Spinal cord (tissue), 10 donors: ENCODE measurements around the gene TSC22D2. TPM values are rescaled to one million over a fixed set of nuclear protein-coding genes. Genes with fewer than 3 reads are reported as not detected.
A peak's percentile ranks its signal among the peaks of the same experiment; 100 is the strongest.

Experiments used
- DNase-seq, 6 donors: peaks; one replicate each; pipeline versions ENCODE4 v3.0.0 to v3.0.0-alpha.2; 2013 to 2015; ENCODE audit warnings: low spot score in 6 of 6, low read depth in 4 of 6
- H3K27ac ChIP-seq: one replicate; pipeline ENCODE4 v1.5.1; 2013; ENCODE audit warnings: low read depth, low read length, control low read depth
- H3K27me3 ChIP-seq: one replicate; pipeline ENCODE4 v1.6.1; 2013; ENCODE audit warnings: low read length; ENCODE audit not compliant: control insufficient read depth, insufficient read depth
- H3K36me3 ChIP-seq: one replicate; pipeline ENCODE4 v1.6.1; 2013; ENCODE audit warnings: low read length; ENCODE audit not compliant: control insufficient read depth, insufficient read depth
- H3K4me1 ChIP-seq: one replicate; pipeline ENCODE4 v1.6.1; 2013; ENCODE audit warnings: low read length; ENCODE audit not compliant: control insufficient read depth, insufficient read depth
- H3K4me3 ChIP-seq: one replicate; pipeline ENCODE4 v1.5.1; 2013; ENCODE audit warnings: low read depth, low read length, control low read depth
- H3K9me3 ChIP-seq: one replicate; pipeline ENCODE4 v1.6.1; 2013; ENCODE audit warnings: low read length; ENCODE audit not compliant: control insufficient read depth, insufficient read depth
- WGBS: methylation state at CpG from one replicate; pipeline ENCODE4 v1.1.5; 2013; ENCODE audit warnings: missing lambda C conversion rate; ENCODE audit not compliant: insufficient coverage; 5-methylcytosine and 5-hydroxymethylcytosine counted together
- long read RNA-seq, 4 donors: transcript quantifications; one replicate each; lab custom pipeline, GENCODE V29; 2026
- polyA plus RNA-seq, 2 donors: library from polyadenylated mRNA; unstranded; fragments of 120-200 nt; gene quantifications; one replicate each; pipeline ENCODE4 v1.2.1, GENCODE V29; 2013; ENCODE audit not compliant: insufficient read length in 2 of 2
- total RNA-seq, 2 donors: library from RNA; depleted of rRNA in 1 of 2; stranded (reverse); fragments of 120-200 nt in 1 of 2; fragments of >200 nt in 1 of 2; gene quantifications; one replicate each; pipeline versions ENCODE4 v1.2.3 to v1.2.4, GENCODE V29; 2013 to 2014
- donor health status: healthy.

Gene TSC22D2
- total RNA-seq (10 to 100 TPM; 16.8 to 34.4 TPM), polyA plus RNA-seq (10 to 100 TPM; 34.6 to 35.5 TPM)
- long read RNA-seq, donor 1, partial matches to known transcripts, result 0 of 6 reads
- long read RNA-seq, donor 1, other reads (novel, unspliced or antisense), result 0 of 6 reads
- long read RNA-seq, donor 2, full-length matches to known transcripts, result 7 of 7 reads
- long read RNA-seq, donor 2, partial matches to known transcripts, result 0 of 7 reads
- long read RNA-seq, donor 2, other reads (novel, unspliced or antisense), result 0 of 7 reads
- long read RNA-seq, donor 3, full-length matches to known transcripts, result 8 of 8 reads
- long read RNA-seq, donor 3, partial matches to known transcripts, result 0 of 8 reads
- long read RNA-seq, donor 3, other reads (novel, unspliced or antisense), result 0 of 8 reads
- long read RNA-seq, donor 4, full-length matches to known transcripts, result 9 of 455 reads
- long read RNA-seq, donor 4, partial matches to known transcripts, result 66 of 455 reads
- long read RNA-seq, donor 4, other reads (novel, unspliced or antisense), result 380 of 455 reads

DNA sequence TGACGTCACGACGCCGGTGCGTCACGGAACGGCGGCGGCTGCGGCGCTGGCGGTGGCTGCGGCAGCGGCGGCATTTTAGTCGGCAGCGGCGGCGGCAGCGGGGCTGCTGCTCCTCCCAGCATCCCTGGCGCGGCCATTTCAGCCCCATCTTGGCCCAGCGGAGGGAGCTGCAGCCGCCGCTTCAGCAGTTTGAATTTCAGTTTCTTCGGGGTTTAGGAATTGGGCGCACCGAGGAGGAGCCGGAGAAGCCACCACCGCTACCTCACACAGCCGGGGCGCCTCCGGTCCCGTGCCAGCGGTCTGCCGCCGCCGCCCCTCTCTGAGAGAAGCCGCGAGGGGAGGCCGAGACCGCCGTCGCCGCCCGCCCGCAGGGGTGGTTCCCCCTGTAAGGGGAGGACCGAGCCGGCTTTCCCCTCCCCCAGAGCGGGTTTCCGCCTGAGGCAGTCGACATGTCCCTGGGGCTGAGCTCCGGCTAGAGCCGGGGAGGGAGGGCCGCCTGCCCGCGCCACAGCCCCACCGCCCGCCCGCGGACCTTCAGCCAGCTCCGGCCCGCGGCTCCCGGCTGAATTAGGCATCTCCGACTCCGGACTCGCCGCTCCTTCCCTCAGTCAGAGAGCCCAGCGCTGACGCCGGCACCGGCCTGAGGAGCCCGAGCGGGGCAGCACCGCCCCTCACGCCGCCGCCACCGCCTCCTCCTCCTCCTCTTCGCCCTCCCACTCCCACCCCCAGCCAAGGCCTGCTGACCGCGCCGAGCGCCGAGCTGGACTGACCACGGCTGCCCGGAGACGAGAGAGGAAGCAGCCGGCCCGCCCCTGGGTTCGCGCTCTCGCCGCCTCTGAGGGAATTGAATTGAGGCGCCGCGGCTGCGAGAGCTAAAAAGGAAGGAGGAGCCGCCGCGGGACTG lies at the start of gene TSC22D2:
TSS of gene TSC22D2 (plus strand) at position 78 of the 904 bp plus-strand sequence. CDS start 1,053 bp downstream, outside the sequence.
- Histone ChIP-seq H3K4me3 (peak within 1 kb of the TSS; percentile 97), H3K4me1 (peaks cover 4% of the 10 kb centered on the region), H3K36me3 (peaks cover 4% of the 10 kb centered on the region), H3K27me3 (no peaks in the 10 kb centered on the region), H3K27ac (peak within 1 kb of the TSS; percentile 100), H3K9me3 (no peaks in the 10 kb centered on the region)
- WGBS, result under 1% methylated on average over 91 of the region's 102 CpGs
- peak in 5 of 6 donors; percentile 90 to 98 (median 92) for DNase-seq

DNA sequence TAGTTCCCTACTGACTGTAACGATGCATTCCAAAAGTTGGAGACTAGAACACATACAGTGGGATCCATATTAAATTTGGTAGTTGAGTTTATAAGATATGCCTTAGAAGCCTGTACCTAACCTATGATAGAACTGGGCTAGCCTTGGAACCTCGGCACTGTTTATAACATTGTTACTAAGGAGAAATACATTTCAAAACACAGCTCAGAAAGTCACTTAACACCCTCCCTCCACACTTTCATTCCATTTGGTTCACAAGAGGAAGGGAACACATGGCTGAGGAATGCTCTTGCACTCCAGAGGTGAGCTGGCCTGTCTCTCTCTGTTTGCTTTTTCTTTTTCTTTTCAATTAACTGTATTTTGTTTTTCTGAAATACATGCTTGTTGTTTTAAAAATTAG lies 48.7 kb upstream of the TSC22D2 start:
- no peak for DNase-seq
- WGBS, result 100% methylated on average over 1 of the region's 2 CpGs
- H3K4me1 ChIP-seq, result peaks cover 3% of the 10 kb centered on the region
- H3K4me3 ChIP-seq, result no peak overlapping the region
- no peaks in the 10 kb centered on the region for H3K36me3 ChIP-seq
- H3K9me3 ChIP-seq, result no peaks in the 10 kb centered on the region
- no peak overlapping the region for H3K27ac ChIP-seq
- H3K27me3 ChIP-seq, result no peaks in the 10 kb centered on the region

DNA sequence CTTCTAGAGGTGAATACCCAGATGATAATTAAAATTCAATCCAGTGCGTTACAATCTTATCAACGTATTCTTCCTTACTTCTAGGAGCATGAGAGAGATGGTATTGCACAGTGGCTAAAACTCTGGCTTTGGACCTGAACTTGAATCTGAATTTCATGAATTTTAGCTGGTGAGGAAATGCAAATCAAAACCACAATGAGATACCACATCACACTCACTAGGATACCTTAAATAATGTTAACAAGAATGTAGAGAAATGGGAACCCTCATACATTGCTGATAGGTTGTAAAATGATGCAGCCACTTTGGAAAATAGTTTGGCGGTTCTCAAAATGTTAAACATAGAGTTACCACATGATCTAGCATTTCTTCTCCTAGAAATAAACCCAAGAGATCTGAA lies 47.1 kb upstream of the TSC22D2 start:
- Histone ChIP-seq H3K4me1 (peaks cover 3% of the 10 kb centered on the region), H3K4me3 (no peak overlapping the region), H3K9me3 (no peaks in the 10 kb centered on the region), H3K27me3 (no peaks in the 10 kb centered on the region), H3K27ac (no peak overlapping the region), H3K36me3 (no peaks in the 10 kb centered on the region)
- WGBS, result no CpG with 5 or more reads among the region's 3 CpGs
- no peak for DNase-seq

DNA sequence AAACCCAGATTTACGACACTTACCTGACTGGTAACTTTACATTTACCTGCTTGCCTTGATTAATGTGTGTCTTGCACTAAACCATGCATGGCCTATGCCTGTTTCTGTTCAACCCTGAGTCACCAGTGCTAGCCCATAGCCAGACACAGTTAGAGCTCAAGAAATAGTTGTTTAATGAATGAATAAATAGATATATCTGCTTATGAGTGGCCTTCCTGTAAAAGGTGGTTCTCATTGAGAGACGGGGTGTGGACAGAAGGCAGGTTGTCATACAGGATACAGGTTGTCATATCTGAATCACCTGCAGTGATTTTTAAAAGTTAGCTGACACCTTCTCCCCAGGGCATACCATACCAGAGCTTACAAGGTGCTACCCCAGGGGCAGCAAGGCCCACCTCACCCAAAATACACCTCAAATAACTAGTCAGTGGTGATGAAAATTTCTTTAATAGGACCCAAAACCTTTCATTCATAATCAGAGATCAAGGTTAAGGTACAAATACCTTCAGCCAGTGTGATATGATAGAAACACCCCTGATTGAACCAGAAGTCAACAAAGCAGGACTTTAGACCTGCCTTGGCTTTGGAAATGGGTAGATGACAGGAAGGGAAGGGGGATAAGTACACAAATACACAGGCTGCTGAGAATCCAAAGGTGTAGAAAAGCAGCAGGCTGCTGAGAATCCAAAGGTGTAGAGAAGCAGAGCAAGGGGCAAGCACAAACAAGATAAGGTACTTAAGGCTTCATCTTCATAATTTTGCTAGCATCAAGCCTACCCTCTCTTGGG lies 45.4 kb upstream of the TSC22D2 start:
- WGBS, result 100% methylated on average over 1 of the region's 2 CpGs
- DNase-seq, result no peak
- Histone ChIP-seq H3K27me3 (no peaks in the 10 kb centered on the region), H3K4me3 (no peak overlapping the region), H3K4me1 (peaks cover 3% of the 10 kb centered on the region), H3K27ac (no peak overlapping the region), H3K9me3 (no peaks in the 10 kb centered on the region), H3K36me3 (no peaks in the 10 kb centered on the region)

DNA sequence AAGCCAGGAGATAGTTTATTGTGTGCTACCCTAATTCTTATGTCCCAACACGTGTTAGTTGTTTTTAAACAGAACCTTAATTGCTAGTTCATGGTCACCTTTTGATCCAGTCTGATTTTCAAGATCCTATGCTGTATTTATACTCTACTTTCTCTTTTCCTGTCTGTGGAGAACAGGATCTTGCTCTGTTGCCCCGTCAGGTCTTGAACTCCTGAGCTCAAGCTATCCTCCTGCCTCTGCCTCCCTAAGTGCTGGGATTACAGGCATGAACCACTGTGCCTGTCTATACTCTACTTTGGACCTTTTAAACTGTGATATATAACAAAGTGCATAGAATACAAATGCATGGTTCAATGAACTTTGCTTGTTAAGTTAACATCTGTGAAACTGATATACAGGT lies 44.7 kb upstream of the TSC22D2 start:
- no peak overlapping the region for H3K27ac ChIP-seq
- no peak for DNase-seq
- peaks cover 3% of the 10 kb centered on the region for H3K4me1 ChIP-seq
- H3K27me3 ChIP-seq, result no peaks in the 10 kb centered on the region
- H3K4me3 ChIP-seq, result no peak overlapping the region
- H3K36me3 ChIP-seq, result no peaks in the 10 kb centered on the region
- H3K9me3 ChIP-seq, result no peaks in the 10 kb centered on the region
- WGBS, result no CpG with 5 or more reads among the region's 2 CpGs

DNA sequence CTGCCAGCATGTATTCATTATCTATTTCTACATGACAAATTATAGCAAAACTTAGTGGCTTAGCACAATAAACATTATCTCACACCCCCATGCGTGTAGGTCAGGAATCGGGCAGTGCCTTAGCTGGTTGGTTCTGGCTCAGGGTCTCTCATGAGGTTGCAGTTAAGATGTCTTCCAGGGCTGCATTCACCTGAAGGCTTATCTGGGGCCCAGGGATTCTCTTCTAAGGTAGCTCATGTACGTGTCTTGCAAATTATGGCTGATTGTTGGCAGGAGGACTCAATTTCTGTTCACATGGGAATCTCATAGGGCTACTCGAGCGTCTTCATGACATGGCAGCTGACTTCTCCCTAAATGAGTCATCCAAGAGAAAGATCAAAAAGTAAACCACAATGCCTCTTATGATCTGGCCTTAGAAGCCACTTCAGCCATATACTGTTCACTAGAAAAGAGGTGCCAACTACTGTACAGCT lies 42.9 kb upstream of the TSC22D2 start:
- H3K27me3 ChIP-seq, result no peaks in the 10 kb centered on the region
- 100% methylated on average over 1 of the region's 5 CpGs for WGBS

DNA sequence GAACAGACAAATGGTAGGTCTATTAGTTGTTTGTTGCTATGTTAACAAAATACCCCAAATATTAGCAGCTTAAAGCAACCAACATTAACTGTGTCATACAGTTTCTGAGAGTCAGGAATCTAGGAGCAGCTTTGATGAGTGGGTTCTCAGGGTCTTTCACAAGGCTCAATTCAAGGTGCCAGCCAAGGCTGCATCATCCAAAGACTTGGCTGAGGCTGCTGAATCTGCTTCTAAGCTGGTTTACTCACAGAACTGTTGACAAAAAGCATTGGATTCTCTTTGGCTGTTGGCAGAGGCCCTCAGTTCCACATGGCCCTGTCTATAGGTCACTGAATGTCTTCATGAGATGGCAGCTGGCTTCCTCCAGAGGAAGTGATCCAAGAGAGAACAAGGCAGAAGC lies 40.3 kb upstream of the TSC22D2 start:
- Histone ChIP-seq H3K27ac (no peak overlapping the region), H3K36me3 (no peaks in the 10 kb centered on the region), H3K4me3 (no peak overlapping the region), H3K27me3 (no peaks in the 10 kb centered on the region), H3K4me1 (no peaks in the 10 kb centered on the region), H3K9me3 (no peaks in the 10 kb centered on the region)
- DNase-seq, result peak in 1 of 6 donors; percentile 49

More for the DNA sequence above, 42.9 kb upstream of the TSC22D2 start:
- Histone ChIP-seq H3K9me3 (no peaks in the 10 kb centered on the region), H3K4me1 (no peaks in the 10 kb centered on the region), H3K36me3 (no peaks in the 10 kb centered on the region), H3K4me3 (no peak overlapping the region), H3K27ac (no peak overlapping the region)
- DNase-seq, result no peak

DNA sequence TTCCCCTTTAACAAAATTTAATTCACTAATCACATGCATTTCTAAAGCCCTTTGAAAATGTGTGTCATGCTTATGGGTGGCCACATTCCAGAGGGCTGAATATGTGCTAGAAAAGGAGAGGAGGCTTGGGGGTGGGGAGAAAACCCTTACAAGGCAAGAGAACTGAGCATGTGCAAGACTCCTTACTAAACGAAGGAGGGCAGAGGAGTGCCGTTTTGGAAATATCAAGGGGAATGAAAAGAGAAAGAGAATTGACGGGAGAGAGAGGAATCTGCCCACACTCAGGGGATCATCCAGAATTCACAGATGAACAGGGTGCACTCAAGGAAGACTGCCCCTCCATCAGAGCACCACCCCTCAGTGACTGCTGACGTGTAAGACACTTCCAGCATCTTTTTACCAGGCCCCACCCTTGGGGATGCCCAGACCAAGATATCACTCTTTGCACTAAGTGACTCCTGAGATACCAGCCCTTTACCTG lies 37.9 kb upstream of the TSC22D2 start:
- DNase-seq, result peak in 3 of 6 donors; percentile 39 to 85 (median 78)
- 8% methylated on average over 4 of the region's 4 CpGs for WGBS
- Histone ChIP-seq H3K36me3 (no peaks in the 10 kb centered on the region), H3K9me3 (no peaks in the 10 kb centered on the region), H3K27me3 (no peaks in the 10 kb centered on the region), H3K4me1 (no peaks in the 10 kb centered on the region), H3K27ac (peak overlapping the region; percentile 86), H3K4me3 (peak overlapping the region; percentile 13)

DNA sequence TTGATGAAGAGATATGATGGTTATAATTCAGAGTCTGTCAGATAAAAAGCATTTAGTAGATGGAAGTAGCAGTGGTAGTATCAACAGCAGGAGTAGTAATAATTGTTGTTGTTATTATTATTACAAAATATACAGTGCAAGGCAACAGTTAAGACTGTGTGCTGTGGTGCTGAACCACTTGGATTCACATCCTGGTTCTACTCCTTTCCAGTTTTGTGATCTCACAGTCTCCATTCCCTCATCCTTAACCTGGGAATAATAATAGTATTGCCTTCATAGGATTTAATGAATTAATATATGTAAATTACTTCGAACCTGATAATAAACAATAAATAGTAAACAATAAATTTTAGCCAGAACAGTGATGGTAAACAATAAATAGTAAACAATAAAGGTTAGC lies 37.1 kb upstream of the TSC22D2 start:
- Histone ChIP-seq H3K27me3 (no peaks in the 10 kb centered on the region), H3K4me1 (no peaks in the 10 kb centered on the region), H3K4me3 (peak overlapping the region; percentile 37), H3K9me3 (no peaks in the 10 kb centered on the region), H3K36me3 (no peaks in the 10 kb centered on the region), H3K27ac (peak overlapping the region; percentile 86)
- no CpG with 5 or more reads among the region's 1 CpG for WGBS
- DNase-seq, result no peak
